ENCODE data around the gene DDX5.

DDX5 gene

DNA sequence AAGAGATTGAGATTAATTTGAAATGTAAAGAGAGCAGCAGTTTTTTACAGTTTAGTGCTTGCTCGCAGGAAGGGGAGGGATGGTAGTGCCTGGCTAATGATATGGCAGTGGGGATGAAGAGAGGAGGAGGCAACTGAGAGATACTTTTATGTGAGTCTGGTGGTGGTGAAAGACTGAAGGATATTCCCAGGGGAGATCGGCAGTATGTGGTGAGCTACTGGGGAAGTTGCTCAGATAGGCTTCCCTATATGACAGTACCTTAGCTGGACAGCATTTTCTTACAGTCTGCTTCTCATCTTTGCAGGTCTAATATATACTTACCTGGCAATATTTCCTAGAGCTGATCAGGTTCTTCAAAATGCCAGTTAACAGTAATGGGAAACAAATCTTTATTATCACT is 9.3 kb upstream of the DDX5 start:
- H3K9me3 ChIP-seq (ENCODE audit: insufficient read depth, low read depth, low read length), result no peaks in the 10 kb centered on the region
- H3K9me2 ChIP-seq (replicated peaks; ENCODE audit: low read depth, low read length), result no peaks in the 10 kb centered on the region
- H3F3A ChIP-seq (ENCODE audit: low read depth), result no peaks in the 10 kb centered on the region
- H3K4me2 ChIP-seq (ENCODE audit: low read depth, low read length, poor library complexity, severe bottlenecking), result peak overlapping the region; percentile 33
- TF ChIP-seq EZH2phosphoT487 (IDR thresholded peaks at IDR 0.05; ENCODE audit: borderline replicate concordance), result no peak
- TF ChIP-seq, protein P1, sequence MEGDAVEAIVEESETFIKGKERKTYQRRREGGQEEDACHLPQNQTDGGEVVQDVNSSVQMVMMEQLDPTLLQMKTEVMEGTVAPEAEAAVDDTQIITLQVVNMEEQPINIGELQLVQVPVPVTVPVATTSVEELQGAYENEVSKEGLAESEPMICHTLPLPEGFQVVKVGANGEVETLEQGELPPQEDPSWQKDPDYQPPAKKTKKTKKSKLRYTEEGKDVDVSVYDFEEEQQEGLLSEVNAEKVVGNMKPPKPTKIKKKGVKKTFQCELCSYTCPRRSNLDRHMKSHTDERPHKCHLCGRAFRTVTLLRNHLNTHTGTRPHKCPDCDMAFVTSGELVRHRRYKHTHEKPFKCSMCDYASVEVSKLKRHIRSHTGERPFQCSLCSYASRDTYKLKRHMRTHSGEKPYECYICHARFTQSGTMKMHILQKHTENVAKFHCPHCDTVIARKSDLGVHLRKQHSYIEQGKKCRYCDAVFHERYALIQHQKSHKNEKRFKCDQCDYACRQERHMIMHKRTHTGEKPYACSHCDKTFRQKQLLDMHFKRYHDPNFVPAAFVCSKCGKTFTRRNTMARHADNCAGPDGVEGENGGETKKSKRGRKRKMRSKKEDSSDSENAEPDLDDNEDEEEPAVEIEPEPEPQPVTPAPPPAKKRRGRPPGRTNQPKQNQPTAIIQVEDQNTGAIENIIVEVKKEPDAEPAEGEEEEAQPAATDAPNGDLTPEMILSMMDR (conservative IDR thresholded peaks at IDR 0.05; ENCODE audit: low read length), result no peak
- peak overlapping the region; percentile 2 for H3K4me3 ChIP-seq (ENCODE audit: low read length, poor library complexity, severe bottlenecking)
- peaks cover 30% of the 10 kb centered on the region for H3K4me1 ChIP-seq (ENCODE audit: insufficient read depth, low read length, poor library complexity, severe bottlenecking)
- H3K79me2 ChIP-seq (ENCODE audit: insufficient read depth, low read length), result peaks cover 69% of the 10 kb centered on the region
- H2AFZ ChIP-seq (ENCODE audit: low read length), result no peak overlapping the region
- peaks cover 80% of the 10 kb centered on the region for H3K36me3 ChIP-seq (ENCODE audit: insufficient read depth, low read length)
- no peak overlapping the region for H3K9ac ChIP-seq (ENCODE audit: low read depth, low read length, poor library complexity, severe bottlenecking)
- peaks cover 33% of the 10 kb centered on the region for H4K20me1 ChIP-seq (ENCODE audit: insufficient read depth, low read length, poor library complexity, severe bottlenecking)
- no peaks in the 10 kb centered on the region for H3K27me3 ChIP-seq (ENCODE audit: insufficient read depth, low read length, poor library complexity, severe bottlenecking)

DNA sequence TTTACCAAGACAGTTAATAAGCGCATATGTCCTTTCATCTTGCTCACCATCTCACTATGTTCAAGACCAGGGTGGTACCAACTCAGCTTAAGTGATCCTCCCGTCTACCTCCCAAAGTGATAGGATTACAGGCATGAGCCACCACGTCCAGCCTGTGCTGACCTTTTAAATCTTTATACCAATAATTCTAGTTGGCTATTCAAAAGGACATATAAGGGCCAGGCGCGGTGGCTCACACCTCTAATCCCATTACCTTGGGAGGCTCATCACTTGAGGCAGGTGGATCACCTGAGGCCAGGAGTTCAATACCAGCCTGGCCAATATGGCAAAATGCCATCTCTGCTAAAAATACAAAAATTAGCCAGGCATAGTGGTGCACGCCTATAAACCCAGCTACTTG is 3.1 kb upstream of the DDX5 start:
- Histone ChIP-seq H3K4me3 (ENCODE audit: low read length, poor library complexity, severe bottlenecking) (peak overlapping the region; percentile 99), H3K27me3 (ENCODE audit: insufficient read depth, low read length, poor library complexity, severe bottlenecking) (peaks cover 10% of the 10 kb centered on the region), H3F3A (ENCODE audit: low read depth) (no peaks in the 10 kb centered on the region), H3K9me2 (replicated peaks; ENCODE audit: low read depth, low read length) (no peaks in the 10 kb centered on the region), H3K9me3 (ENCODE audit: insufficient read depth, low read depth, low read length) (no peaks in the 10 kb centered on the region), H4K20me1 (ENCODE audit: insufficient read depth, low read length, poor library complexity, severe bottlenecking) (peaks cover 62% of the 10 kb centered on the region), H3K4me2 (ENCODE audit: low read depth, low read length, poor library complexity, severe bottlenecking) (peak overlapping the region; percentile 98), H3K9ac (ENCODE audit: low read depth, low read length, poor library complexity, severe bottlenecking) (peak overlapping the region; percentile 1), H3K36me3 (ENCODE audit: insufficient read depth, low read length) (peaks cover 42% of the 10 kb centered on the region), H3K4me1 (ENCODE audit: insufficient read depth, low read length, poor library complexity, severe bottlenecking) (peaks cover 46% of the 10 kb centered on the region), H3K79me2 (ENCODE audit: insufficient read depth, low read length) (peaks cover 91% of the 10 kb centered on the region), H2AFZ (ENCODE audit: low read length) (no peak overlapping the region)
- TF ChIP-seq EZH2phosphoT487 (IDR thresholded peaks at IDR 0.05; ENCODE audit: borderline replicate concordance), result no peak
- TF ChIP-seq, protein P1 (conservative IDR thresholded peaks at IDR 0.05; ENCODE audit: low read length), result no peak

DNA sequence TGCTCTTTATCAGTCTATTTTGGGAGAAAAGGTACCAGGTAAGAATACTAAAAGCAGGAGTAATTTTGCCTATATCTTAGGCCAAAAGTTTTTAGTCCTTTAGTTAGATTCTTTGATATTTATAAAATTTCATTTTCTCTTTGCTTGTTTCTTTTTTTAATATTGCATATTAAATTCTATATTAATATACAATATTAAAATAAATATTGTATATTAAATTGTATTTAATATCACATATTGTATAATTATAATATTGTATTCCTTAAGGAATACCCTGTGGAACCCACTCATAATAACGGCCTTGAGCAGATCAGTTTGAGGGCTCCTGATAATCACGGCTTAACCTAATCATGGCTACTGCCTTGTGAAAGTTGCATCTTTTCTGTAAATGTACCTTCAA is 2.6 kb upstream of the DDX5 start:
- H3K9ac ChIP-seq (ENCODE audit: low read depth, low read length, poor library complexity, severe bottlenecking), result peak overlapping the region; percentile 99

More for the DNA sequence above, 2.6 kb upstream of the DDX5 start:
- Histone ChIP-seq H3K79me2 (ENCODE audit: insufficient read depth, low read length) (peaks cover 91% of the 10 kb centered on the region), H3K9me3 (ENCODE audit: insufficient read depth, low read depth, low read length) (no peaks in the 10 kb centered on the region), H3F3A (ENCODE audit: low read depth) (no peaks in the 10 kb centered on the region), H3K4me3 (ENCODE audit: low read length, poor library complexity, severe bottlenecking) (peak overlapping the region; percentile 99), H3K4me1 (ENCODE audit: insufficient read depth, low read length, poor library complexity, severe bottlenecking) (peaks cover 51% of the 10 kb centered on the region), H3K4me2 (ENCODE audit: low read depth, low read length, poor library complexity, severe bottlenecking) (peak overlapping the region; percentile 98), H3K9me2 (replicated peaks; ENCODE audit: low read depth, low read length) (no peaks in the 10 kb centered on the region), H3K27me3 (ENCODE audit: insufficient read depth, low read length, poor library complexity, severe bottlenecking) (peaks cover 10% of the 10 kb centered on the region), H2AFZ (ENCODE audit: low read length) (no peak overlapping the region), H4K20me1 (ENCODE audit: insufficient read depth, low read length, poor library complexity, severe bottlenecking) (peaks cover 62% of the 10 kb centered on the region), H3K36me3 (ENCODE audit: insufficient read depth, low read length) (peaks cover 42% of the 10 kb centered on the region)
- TF ChIP-seq, protein P1 (conservative IDR thresholded peaks at IDR 0.05; ENCODE audit: low read length), result no peak
- TF ChIP-seq EZH2phosphoT487 (IDR thresholded peaks at IDR 0.05; ENCODE audit: borderline replicate concordance), result no peak
